Uterus (tissue), 4 donors: Measurements from ENCODE around the gene TAS2R41. TPM values are rescaled to one million over a fixed set of nuclear protein-coding genes. Genes with fewer than 3 reads are reported as not detected.

Experiments
- DNase-seq, 2 donors: peaks; one replicate each; pipeline ENCODE4 v3.0.0-alpha.2; 2019 to 2020
- H3K27ac ChIP-seq, 2 donors: fragments of 200-600 bp; sonication (generic); 1 replicate in 1 of 2; 2 replicates in 1 of 2; pipeline ENCODE4 v1.5.1; 2016 to 2018
- H3K27me3 ChIP-seq, 2 donors: fragments of 200-600 bp; sonication (generic); one replicate each; pipeline ENCODE4 v1.5.1; 2018 to 2019; ENCODE audit warnings: control low read depth in 1 of 2
- H3K36me3 ChIP-seq, 2 donors: fragments of 200-600 bp; sonication (generic); one replicate each; pipeline ENCODE4 v1.5.1; 2019; ENCODE audit warnings: control low read depth in 1 of 2
- H3K4me1 ChIP-seq, 2 donors: fragments of 200-600 bp; sonication (generic); one replicate each; pipeline ENCODE4 v1.5.1; 2018 to 2019; ENCODE audit warnings: control low read depth in 1 of 2
- H3K4me3 ChIP-seq, 2 donors: fragments of 200-600 bp; sonication (generic); 1 replicate in 1 of 2; 2 replicates in 1 of 2; pipeline ENCODE4 v1.5.1; 2018 to 2019; ENCODE audit warnings: mild to moderate bottlenecking in 1 of 2
- H3K9me3 ChIP-seq, 2 donors: fragments of 200-600 bp; sonication (generic); one replicate each; pipeline ENCODE4 v1.5.1; 2019; ENCODE audit warnings: control low read depth in 1 of 2
- POLR2A ChIP-seq, 2 donors: fragments of 450-650 bp; IDR thresholded peaks; one replicate each; pipeline ENCODE4 v1.6.1; 2016; ENCODE audit warnings: antibody characterized with exemption in 2 of 2, mild to moderate bottlenecking in 1 of 2, moderate library complexity in 1 of 2
- intact Hi-C: fragments of 100-400 bp; cut with DNase I; formaldehyde crosslinking; loops from one replicate; pipeline ENCODE4 v1.15.1; 2023; ENCODE audit warnings: low total_unique reads
- total RNA-seq, 4 donors: library from RNA; depleted of rRNA in 3 of 4; stranded (reverse); fragments of >200 nt in 3 of 4; gene quantifications; one replicate each; pipeline versions ENCODE4 v1.1.0 to v1.2.4, GENCODE V29; 2014 to 2023
- TF ChIP-seq, protein P1 (sequence below), 4 experiments: fragments of 200-600 bp in 2 of 4; fragments of 450-650 bp in 2 of 4; sonication (generic) in 2 of 4; IDR thresholded peaks; one replicate each; pipeline ENCODE4 v1.5.1; 2016 to 2019; ENCODE audit warnings: antibody characterized with exemption in 4 of 4, mild to moderate bottlenecking in 2 of 4, moderate library complexity in 1 of 4
- donor health status: DM: yes; HTN: yes; CAD: no.

Gene TAS2R41
- total RNA-seq, 4 donors from 2014 or later, result 3.3 TPM; not detected in 3

DNA sequence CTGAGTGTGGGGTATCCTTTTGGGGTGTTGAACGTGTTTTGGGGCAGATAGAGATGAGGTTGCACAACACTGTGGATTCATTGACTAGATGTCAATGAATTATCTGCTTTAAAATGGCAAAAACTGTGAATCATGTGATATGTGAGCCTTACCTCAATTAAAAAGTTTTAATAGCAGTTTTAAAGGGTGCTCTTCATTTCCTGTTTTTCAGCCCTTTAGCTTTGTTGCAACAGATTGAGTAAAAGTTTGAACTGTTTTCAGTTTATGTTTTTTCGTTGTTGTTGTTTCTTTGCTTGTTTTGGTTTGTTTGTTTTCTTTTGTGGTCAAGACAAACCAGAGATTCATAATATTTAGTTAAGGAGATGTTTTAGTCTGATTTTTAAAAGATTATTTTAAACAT lies 9.4 kb downstream of the TAS2R41 start:
- peak overlapping the region in 1 of 2 donors; percentile 10 for H3K27ac ChIP-seq

DNA sequence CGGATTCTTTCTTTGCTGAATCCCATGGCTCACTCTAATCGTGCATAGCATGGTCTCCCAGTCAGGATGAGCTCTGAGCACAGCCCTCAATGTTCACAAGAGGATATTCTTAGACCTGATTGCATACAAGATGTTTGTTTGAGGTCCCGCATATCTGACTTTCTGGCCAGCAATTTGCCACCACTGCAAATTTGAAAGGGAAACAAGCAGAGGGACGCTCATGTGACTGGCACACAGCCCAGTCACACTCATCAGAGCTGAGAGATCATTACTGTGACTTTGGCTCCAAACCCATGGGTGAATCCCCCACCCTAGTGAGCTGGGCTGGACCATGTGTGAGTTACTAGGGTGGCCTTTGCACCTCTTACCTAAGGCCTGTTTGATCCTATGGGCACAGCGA lies 9.9 kb downstream of the TAS2R41 start:
- Histone ChIP-seq H3K27ac (no peak overlapping the region), H3K27me3 (no peaks in the 10 kb centered on the region), H3K4me3 (no peak overlapping the region), H3K36me3 (no peaks in the 10 kb centered on the region), H3K4me1 (no peaks in the 10 kb centered on the region), H3K9me3 (no peaks in the 10 kb centered on the region)
- intact Hi-C loops, result no loop called here
- TF ChIP-seq POLR2A (IDR thresholded peaks at IDR 0.05), result no peak
- TF ChIP-seq, protein P1, sequence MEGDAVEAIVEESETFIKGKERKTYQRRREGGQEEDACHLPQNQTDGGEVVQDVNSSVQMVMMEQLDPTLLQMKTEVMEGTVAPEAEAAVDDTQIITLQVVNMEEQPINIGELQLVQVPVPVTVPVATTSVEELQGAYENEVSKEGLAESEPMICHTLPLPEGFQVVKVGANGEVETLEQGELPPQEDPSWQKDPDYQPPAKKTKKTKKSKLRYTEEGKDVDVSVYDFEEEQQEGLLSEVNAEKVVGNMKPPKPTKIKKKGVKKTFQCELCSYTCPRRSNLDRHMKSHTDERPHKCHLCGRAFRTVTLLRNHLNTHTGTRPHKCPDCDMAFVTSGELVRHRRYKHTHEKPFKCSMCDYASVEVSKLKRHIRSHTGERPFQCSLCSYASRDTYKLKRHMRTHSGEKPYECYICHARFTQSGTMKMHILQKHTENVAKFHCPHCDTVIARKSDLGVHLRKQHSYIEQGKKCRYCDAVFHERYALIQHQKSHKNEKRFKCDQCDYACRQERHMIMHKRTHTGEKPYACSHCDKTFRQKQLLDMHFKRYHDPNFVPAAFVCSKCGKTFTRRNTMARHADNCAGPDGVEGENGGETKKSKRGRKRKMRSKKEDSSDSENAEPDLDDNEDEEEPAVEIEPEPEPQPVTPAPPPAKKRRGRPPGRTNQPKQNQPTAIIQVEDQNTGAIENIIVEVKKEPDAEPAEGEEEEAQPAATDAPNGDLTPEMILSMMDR (IDR thresholded peaks at IDR 0.05), result no peak
- DNase-seq, result peak in 1 of 2 donors; percentile 24

More for the DNA sequence above, 9.4 kb downstream of the TAS2R41 start:
- intact Hi-C loops, result no loop called here
- Histone ChIP-seq H3K4me3 (no peak overlapping the region), H3K27me3 (no peaks in the 10 kb centered on the region), H3K4me1 (no peaks in the 10 kb centered on the region), H3K9me3 (no peaks in the 10 kb centered on the region), H3K36me3 (no peaks in the 10 kb centered on the region)
- TF ChIP-seq, protein P1 (IDR thresholded peaks at IDR 0.05), result no peak
- TF ChIP-seq POLR2A (IDR thresholded peaks at IDR 0.05), result no peak
- DNase-seq, result no peak

DNA sequence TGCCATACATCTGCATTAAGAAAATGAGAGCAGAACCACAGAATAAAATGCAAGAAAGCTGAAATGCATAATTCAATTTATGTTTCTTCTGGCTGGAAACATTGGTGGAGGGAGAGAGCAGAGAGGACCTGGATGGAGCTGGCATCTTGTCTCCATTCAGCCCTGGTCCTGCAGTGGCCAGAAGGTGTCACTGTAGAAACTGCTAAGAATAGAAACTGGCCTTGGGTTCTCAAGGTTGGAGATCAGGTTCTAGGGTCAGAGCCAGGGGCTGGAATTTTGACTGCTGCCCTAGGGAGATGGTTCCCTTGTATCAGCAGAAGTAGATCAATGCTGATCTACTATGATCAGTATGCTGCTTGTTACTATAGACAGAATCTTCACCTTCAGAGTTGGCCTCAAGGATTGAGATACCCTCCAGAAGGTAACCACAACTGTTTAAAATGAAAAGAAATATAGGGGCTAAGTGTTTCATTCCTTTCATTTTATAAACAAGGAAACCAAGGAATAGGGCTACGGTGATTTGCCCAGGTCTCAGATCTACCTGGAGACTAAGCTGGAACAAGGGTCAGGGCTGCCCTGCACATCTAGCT lies 13.1 kb downstream of the TAS2R41 start:
- H3K4me3 ChIP-seq, result no peak overlapping the region
- intact Hi-C loops, result no loop called here
- H3K9me3 ChIP-seq, result no peaks in the 10 kb centered on the region
- H3K27ac ChIP-seq, result no peak overlapping the region
- DNase-seq, result no peak
- no peaks in the 10 kb centered on the region for H3K27me3 ChIP-seq
- TF ChIP-seq, protein P1 (IDR thresholded peaks at IDR 0.05), result peak in 1 of 4 experiments; percentile 9
- TF ChIP-seq POLR2A (IDR thresholded peaks at IDR 0.05), result no peak
- H3K4me1 ChIP-seq, result no peaks in the 10 kb centered on the region
- no peaks in the 10 kb centered on the region for H3K36me3 ChIP-seq

DNA sequence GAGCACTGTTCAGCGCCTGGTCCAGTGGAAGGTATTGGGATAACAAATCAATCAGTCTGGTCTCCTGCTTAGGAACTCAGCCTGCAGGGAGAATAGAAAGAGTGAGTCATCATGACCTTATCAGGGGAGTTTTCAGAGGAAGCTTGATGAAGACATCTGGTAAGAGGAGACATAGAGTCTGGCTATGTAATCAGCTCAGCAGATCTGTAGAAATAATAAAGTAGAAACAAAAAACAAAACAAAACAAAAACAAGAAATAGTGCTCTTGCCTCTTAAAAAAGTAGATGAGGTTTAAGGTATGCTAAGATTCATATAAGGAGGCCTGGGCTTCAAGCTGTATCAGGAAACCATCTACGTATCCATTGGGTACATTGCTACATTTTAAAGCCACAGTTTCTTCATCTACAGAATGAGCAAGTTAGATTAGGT lies 14.4 kb downstream of the TAS2R41 start:
- Histone ChIP-seq H3K36me3 (no peaks in the 10 kb centered on the region), H3K9me3 (no peaks in the 10 kb centered on the region), H3K4me3 (no peak overlapping the region), H3K27me3 (no peaks in the 10 kb centered on the region), H3K4me1 (no peaks in the 10 kb centered on the region), H3K27ac (no peak overlapping the region)
- intact Hi-C loops, result no loop called here
- TF ChIP-seq POLR2A (IDR thresholded peaks at IDR 0.05), result no peak
- TF ChIP-seq, protein P1 (IDR thresholded peaks at IDR 0.05), result no peak
- DNase-seq, result no peak

DNA sequence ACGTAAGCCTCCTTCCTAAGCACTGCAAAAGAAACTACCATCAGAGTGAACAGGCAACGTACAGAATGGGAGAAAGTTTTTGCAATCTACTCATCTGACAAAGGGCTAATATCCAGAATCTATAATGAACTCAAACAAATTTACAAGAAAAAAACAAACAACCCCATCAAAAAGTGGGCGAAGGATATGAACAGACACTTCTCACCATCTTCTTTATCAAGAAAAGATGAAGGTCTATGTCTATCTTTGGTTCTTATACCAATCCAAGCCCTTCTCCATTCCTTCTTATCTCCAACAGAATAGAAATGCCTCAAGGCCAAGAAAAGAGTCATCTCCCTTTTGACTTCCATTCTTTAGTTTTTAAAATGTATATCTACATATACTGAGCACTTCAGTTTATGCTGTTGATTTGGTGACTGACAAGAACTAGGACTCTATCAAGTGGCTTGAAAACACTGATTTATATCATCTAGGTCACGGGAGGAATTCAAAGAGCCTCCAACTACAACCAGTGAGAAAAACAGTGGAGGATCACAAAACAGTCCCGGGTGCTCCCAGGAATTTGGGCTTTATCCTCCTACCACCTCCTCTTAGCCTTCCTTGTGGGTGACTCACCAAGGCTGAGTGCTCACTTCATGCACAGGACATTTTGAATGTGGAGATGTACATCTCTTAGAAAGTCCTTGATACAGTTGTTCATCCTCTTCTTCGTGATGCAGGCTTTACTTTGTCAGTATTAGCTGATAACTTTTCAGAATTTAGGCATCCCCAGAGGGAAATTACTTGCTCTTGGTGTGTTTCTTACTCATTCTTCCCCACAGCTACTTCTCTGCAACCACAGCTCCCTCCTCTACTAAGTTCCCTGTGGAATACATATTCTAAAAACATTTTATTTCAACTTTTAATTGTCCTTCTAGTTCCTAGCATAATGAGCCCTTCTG lies 15.4 kb downstream of the TAS2R41 start:
- no peak overlapping the region for H3K4me3 ChIP-seq
- H3K4me1 ChIP-seq, result no peaks in the 10 kb centered on the region
- TF ChIP-seq POLR2A (IDR thresholded peaks at IDR 0.05), result no peak
- TF ChIP-seq, protein P1 (IDR thresholded peaks at IDR 0.05), result no peak
- H3K27me3 ChIP-seq, result no peaks in the 10 kb centered on the region
- H3K27ac ChIP-seq, result no peak overlapping the region
- no peak for DNase-seq
- H3K9me3 ChIP-seq, result no peaks in the 10 kb centered on the region
- no peaks in the 10 kb centered on the region for H3K36me3 ChIP-seq
- intact Hi-C loops, result no loop called here
